ENCODE data around the gene NXPH3. TPM values are rescaled to one million over a fixed set of nuclear protein-coding genes. Genes with fewer than 3 reads are reported as not detected.

The NXPH3 gene
- total RNA-seq, 1 experiment from 2014 or later, result 0.10 TPM

DNA sequence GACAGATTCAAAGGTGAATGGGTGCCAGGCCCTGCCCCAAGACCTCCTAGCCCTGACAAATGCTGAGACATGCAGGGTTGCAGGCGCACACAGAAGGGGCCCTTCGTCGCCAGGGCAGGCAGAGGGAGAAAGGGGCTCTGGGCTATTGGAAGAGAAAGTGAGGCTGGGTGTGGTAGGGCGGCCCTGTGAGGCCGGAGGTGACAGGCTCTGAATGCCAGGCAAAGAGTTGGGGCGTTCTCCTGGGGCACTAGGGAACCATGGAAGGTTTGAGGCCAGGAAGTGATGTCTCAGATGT lies 26.4 kb upstream of the NXPH3 start:
- Histone ChIP-seq H3K9me2 (ENCODE audit: insufficient read depth) (no peaks in the 10 kb centered on the region), H3K4me1 (ENCODE audit: control insufficient read depth in 1 of 2, insufficient read depth in 2 of 2, low read length in 2 of 2) (no peaks in the 10 kb centered on the region), H3K9me3 (ENCODE audit: control insufficient read depth in 1 of 2, insufficient read depth in 1 of 2, low read depth in 1 of 2, low read length in 2 of 2) (no peaks in the 10 kb centered on the region), H3K9ac (ENCODE audit: low read length) (no peak overlapping the region), H3K27me3 (ENCODE audit: insufficient read depth, low read length) (no peaks in the 10 kb centered on the region), H4K20me1 (ENCODE audit: insufficient read depth) (no peaks in the 10 kb centered on the region), H3K36me3 (ENCODE audit: control insufficient read depth in 1 of 2, insufficient read depth in 2 of 2, low read length in 2 of 2) (no peaks in the 10 kb centered on the region), H3K79me2 (ENCODE audit: insufficient read depth, low read length) (no peaks in the 10 kb centered on the region), H3K27ac (ENCODE audit: low read depth, low read length) (no peak overlapping the region), H3K4me2 (ENCODE audit: low read length) (no peak overlapping the region), H2AFZ (ENCODE audit: low read depth, low read length, poor library complexity, severe bottlenecking) (no peak overlapping the region), H3K4me3 (replicated peaks in 1 of 2; ENCODE audit: low read depth in 1 of 2, low read length in 2 of 2) (no peak overlapping the region)
- POLR2A ChIA-PET, result no interaction called here
- ATAC-seq (no peak), DNase-seq (ENCODE audit: low read depth, low spot score) (no peak)
- CTCF ChIA-PET, result no interaction called here
- intact Hi-C loops (cut with micrococcal nuclease), result loop anchor here (2.0 kb wide), 1 partner anchor 54 kb away; the partner anchor contains the start of gene NGFR
- RAD21 ChIA-PET (ENCODE audit: low non-redundant PET in 1 of 2, low total read pairs in 2 of 2, uncharacterized antibody in 2 of 2, unreplicated experiment in 2 of 2), result no interaction called here
- no TSS peak for BruUV-seq (replicated peaks)
- TF ChIP-seq, protein P1, sequence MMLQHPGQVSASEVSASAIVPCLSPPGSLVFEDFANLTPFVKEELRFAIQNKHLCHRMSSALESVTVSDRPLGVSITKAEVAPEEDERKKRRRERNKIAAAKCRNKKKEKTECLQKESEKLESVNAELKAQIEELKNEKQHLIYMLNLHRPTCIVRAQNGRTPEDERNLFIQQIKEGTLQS (IDR thresholded peaks at IDR 0.05), result no peak
- TF ChIP-seq TCF7L2 (IDR thresholded peaks at IDR 0.05; ENCODE audit: borderline replicate concordance, extremely low read depth, insufficient read depth, insufficient read length), result no peak
- no peak for TF ChIP-seq RAD21 (IDR thresholded peaks at IDR 0.05; ENCODE audit: low read depth)
- TF ChIP-seq, protein P2, sequence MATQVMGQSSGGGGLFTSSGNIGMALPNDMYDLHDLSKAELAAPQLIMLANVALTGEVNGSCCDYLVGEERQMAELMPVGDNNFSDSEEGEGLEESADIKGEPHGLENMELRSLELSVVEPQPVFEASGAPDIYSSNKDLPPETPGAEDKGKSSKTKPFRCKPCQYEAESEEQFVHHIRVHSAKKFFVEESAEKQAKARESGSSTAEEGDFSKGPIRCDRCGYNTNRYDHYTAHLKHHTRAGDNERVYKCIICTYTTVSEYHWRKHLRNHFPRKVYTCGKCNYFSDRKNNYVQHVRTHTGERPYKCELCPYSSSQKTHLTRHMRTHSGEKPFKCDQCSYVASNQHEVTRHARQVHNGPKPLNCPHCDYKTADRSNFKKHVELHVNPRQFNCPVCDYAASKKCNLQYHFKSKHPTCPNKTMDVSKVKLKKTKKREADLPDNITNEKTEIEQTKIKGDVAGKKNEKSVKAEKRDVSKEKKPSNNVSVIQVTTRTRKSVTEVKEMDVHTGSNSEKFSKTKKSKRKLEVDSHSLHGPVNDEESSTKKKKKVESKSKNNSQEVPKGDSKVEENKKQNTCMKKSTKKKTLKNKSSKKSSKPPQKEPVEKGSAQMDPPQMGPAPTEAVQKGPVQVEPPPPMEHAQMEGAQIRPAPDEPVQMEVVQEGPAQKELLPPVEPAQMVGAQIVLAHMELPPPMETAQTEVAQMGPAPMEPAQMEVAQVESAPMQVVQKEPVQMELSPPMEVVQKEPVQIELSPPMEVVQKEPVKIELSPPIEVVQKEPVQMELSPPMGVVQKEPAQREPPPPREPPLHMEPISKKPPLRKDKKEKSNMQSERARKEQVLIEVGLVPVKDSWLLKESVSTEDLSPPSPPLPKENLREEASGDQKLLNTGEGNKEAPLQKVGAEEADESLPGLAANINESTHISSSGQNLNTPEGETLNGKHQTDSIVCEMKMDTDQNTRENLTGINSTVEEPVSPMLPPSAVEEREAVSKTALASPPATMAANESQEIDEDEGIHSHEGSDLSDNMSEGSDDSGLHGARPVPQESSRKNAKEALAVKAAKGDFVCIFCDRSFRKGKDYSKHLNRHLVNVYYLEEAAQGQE (IDR thresholded peaks at IDR 0.05; ENCODE audit: low read depth), result no peak
- no peak for TF ChIP-seq CEBPB (IDR thresholded peaks at IDR 0.05; ENCODE audit: low read depth)
- TF ChIP-seq ZNF274 (IDR thresholded peaks at IDR 0.05; ENCODE audit: low read depth, low read length), result no peak
- TF ChIP-seq POLR2AphosphoS5 (IDR thresholded peaks at IDR 0.05; ENCODE audit: low read depth, low read length), result no peak
- TF ChIP-seq ZFX (IDR thresholded peaks at IDR 0.05), result no peak
- TF ChIP-seq, protein P3, sequence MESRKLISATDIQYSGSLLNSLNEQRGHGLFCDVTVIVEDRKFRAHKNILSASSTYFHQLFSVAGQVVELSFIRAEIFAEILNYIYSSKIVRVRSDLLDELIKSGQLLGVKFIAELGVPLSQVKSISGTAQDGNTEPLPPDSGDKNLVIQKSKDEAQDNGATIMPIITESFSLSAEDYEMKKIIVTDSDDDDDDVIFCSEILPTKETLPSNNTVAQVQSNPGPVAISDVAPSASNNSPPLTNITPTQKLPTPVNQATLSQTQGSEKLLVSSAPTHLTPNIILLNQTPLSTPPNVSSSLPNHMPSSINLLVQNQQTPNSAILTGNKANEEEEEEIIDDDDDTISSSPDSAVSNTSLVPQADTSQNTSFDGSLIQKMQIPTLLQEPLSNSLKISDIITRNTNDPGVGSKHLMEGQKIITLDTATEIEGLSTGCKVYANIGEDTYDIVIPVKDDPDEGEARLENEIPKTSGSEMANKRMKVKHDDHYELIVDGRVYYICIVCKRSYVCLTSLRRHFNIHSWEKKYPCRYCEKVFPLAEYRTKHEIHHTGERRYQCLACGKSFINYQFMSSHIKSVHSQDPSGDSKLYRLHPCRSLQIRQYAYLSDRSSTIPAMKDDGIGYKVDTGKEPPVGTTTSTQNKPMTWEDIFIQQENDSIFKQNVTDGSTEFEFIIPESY (IDR thresholded peaks at IDR 0.05; ENCODE audit: extremely low read depth, insufficient replicate concordance, low read length), result no peak
- TF ChIP-seq FOSL1 (IDR thresholded peaks at IDR 0.05; ENCODE audit: low read depth), result no peak
- TF ChIP-seq SRF (IDR thresholded peaks at IDR 0.05; ENCODE audit: low read depth), result no peak
- TF ChIP-seq JUND (IDR thresholded peaks at IDR 0.05), result no peak
- TF ChIP-seq, protein P4, sequence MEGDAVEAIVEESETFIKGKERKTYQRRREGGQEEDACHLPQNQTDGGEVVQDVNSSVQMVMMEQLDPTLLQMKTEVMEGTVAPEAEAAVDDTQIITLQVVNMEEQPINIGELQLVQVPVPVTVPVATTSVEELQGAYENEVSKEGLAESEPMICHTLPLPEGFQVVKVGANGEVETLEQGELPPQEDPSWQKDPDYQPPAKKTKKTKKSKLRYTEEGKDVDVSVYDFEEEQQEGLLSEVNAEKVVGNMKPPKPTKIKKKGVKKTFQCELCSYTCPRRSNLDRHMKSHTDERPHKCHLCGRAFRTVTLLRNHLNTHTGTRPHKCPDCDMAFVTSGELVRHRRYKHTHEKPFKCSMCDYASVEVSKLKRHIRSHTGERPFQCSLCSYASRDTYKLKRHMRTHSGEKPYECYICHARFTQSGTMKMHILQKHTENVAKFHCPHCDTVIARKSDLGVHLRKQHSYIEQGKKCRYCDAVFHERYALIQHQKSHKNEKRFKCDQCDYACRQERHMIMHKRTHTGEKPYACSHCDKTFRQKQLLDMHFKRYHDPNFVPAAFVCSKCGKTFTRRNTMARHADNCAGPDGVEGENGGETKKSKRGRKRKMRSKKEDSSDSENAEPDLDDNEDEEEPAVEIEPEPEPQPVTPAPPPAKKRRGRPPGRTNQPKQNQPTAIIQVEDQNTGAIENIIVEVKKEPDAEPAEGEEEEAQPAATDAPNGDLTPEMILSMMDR (IDR thresholded peaks at IDR 0.05 in 2 of 3, conservative IDR thresholded peaks at IDR 0.05 in 1 of 3; ENCODE audit: borderline replicate concordance in 1 of 3, insufficient read depth in 1 of 3, low read depth in 2 of 3, low read length in 2 of 3), result no peak
- TF ChIP-seq EGR1 (IDR thresholded peaks at IDR 0.05; ENCODE audit: low read depth), result no peak
- no peak for TF ChIP-seq SIN3A (IDR thresholded peaks at IDR 0.05; ENCODE audit: low read depth)
- no peak for TF ChIP-seq POLR2A (IDR thresholded peaks at IDR 0.05; ENCODE audit: borderline replicate concordance, extremely low read depth, insufficient read depth, insufficient read length)
- TF ChIP-seq CBX3 (IDR thresholded peaks at IDR 0.05; ENCODE audit: low read depth), result no peak
- no peak for TF ChIP-seq SP1 (IDR thresholded peaks at IDR 0.05; ENCODE audit: low read depth)
- TF ChIP-seq EZH2phosphoT487 (IDR thresholded peaks at IDR 0.05; ENCODE audit: borderline replicate concordance), result no peak

Data from HCT116 (cell line).